GM19193 (cell line): ENCODE data around the gene MBD5.

Experiments used
- POLR2A ChIP-seq: IDR thresholded peaks from 4 replicates; pipeline ENCODE4 v1.6.1; 2011; ENCODE audit not compliant: insufficient read depth, insufficient read length; ENCODE audit errors: extremely low read depth

MBD5 gene

DNA sequence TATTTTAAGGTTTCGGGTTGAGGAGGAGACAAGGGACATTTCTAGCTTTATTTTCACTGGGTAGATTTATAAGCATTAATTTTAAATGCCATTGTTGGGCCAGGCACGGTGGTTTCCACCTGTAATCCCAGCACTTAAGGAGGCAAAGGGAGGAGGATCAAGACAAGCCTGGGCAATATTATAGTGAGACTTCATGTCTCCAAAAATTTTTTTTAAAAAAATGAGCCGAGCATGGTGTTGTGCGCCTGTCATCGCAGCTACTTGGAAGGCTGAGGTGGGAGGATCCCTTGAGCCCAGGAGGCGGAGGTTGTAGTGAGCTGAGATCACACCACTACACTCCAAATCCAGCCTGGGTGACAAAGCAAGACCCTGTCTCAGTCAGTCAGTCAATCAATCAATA is 45.0 kb downstream of the MBD5 start:
- no peak for TF ChIP-seq POLR2A

DNA sequence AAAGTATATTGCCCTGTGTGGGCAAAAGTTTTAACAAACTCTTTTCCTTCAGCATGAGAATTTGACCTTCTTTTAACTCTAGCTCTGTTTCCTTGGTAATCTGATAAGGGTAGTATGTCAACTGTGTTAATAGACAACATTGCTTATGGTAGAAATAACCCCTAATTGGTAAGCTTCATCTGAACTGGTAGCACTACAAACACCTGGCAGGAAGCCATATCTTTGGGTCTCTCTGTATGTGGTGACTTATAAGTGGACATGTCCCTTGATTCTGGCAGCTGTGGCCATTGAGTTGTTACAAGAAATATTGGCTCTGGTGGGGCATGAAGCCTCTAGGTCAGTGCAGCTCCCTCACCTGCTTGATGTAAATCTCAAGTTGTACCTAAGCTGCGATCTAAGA is 46.9 kb downstream of the MBD5 start:
- TF ChIP-seq POLR2A: no peak

DNA sequence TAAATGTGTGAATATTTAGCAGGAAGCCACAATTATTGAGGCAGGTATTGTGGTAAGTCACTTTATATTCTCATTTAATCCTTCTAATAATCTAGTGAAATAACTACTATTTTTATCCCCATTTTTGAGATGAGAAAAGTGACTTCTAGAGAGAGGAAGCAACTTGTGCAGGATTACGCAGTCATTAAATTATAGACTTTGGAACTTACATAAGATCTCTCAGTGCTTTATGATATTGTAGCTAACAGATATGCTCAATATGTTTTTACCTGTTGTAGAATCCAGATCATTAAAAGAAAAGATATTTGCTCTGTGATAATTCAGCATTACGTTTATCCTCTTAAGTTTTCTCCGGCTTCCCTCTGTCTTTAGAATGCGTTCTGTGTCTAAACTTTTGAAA is 50.5 kb downstream of the MBD5 start:
- no peak for TF ChIP-seq POLR2A

DNA sequence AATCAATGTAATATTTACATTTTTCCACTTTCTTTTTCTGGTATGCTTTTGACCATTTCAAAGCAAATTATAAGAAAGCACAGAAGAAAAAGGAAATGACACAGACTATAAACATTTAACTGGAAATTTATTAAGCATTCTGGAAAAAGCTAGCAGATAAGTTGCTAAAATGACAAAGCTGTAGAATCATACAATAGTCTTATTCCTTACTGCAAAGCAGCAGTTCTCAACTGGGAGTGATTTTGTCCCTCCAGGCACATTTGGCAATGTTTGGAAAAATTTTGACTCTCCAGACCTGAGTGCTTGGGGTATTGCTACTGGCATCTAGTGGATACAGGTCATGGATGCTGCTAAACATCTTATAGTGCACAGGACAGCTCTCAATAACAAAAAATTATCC is 75.1 kb downstream of the MBD5 start:
- TF ChIP-seq POLR2A: no peak

DNA sequence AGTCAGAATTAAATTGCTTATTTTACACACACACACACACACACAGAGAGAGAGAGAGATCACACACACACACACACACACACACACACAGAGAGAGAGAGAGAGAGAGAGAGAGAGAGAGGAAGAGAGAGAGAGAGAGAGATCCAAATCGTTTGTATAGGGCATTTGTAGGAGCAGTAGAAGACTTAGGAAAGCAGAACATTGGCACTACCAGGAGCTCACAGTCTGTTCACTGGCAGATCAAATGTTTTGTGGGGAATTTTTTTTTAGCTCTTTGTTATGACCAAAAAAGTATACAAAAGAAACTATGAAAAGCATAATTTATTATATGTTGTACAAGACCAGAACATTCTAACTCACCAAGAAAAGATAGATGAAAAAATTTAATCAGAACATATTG is 81.8 kb downstream of the MBD5 start:
- no peak for TF ChIP-seq POLR2A

DNA sequence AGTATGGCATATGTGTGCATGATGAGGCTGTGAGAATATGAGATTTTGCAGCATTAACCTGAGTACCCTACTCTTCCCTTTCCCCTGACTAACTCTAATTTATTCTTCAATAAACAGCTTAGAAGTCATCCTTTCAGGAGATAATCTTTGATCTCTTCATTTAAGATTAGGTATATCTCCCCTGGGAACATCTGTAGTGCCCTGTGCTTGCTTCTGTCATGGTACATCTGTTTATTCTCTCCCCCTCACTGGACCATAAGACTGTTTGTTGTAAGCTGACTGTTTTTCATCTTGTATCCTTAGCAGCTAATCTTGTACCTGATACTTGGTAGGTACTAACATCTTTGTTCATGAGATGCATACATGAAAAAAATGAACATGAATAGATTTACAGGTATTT is 83.1 kb downstream of the MBD5 start:
- no peak for TF ChIP-seq POLR2A

DNA sequence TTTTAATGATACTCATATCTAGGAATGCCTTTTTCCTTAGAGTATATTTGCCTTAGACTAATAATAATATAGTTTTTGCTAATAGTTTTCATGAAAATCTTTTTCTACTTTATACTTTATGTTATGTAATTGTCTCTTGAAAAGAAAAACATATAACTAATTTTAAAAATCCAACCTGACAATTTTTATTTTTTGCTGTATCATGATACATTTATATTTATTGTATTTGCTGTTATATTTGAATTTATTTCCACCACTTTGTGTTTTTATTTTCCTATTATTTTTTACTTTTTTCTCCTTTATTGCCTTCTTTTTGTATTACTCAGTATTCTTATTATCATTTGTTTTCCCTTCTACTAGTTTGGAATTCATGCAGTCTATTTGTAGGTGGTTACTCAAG is 85.4 kb downstream of the MBD5 start:
- no peak for TF ChIP-seq POLR2A

DNA sequence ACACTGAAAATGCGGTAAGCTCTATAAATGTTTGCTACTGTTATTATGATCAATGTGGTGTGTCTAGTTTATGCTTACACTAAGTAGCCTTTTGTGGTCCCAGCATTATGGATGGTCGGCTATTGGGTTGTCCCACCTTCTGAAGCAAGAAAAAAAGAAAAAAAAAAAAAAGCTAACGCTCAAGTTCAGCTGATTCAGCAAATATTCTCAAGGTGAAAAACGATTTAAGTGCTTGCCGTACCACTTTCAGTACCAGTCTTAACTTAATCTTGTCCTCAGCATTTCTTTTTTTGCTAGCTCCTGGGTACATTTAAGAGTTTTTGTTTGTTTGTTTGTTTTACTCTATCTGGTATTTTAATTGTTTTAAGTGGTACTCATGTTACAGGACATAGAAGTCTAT is 87.5 kb downstream of the MBD5 start:
- no peak for TF ChIP-seq POLR2A

DNA sequence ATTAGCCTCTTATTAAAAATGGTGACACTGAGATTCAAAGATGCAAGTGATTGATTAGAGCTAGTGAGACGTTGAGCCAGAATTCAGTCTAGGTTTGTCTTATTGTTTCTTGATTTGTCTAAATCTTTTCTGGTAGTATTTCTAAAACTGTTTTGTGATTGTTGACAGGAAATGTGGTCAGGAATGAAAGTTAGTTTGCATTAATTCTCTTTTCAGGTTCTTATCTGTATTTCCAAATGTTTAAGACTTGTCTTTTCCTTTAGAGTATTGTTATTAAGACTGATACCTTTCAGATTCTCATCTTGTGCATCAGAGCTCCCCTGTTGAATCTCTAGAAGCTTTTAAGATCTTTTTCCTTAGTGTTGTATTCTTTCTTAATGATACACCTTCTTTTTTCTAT is 89.3 kb downstream of the MBD5 start:
- no peak for TF ChIP-seq POLR2A

DNA sequence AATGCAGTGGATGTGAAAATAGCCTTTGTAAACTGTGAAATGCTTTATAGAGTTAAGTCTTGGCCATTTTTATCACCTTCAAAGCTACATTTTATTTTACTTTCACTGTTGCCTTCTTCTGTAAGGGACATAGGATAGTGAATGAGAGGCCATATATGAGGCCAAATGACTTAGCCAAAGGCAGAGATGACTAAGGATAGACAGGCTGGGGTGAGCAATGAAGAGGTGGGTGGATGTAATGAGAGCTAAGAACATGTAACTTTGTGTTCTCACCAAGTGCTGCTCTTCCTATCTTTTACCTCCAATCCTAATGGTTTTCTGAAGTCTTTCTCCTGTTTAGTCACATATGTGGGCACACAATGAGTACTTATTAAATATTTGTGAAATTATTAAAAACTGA is 101.9 kb downstream of the MBD5 start:
- no peak for TF ChIP-seq POLR2A

DNA sequence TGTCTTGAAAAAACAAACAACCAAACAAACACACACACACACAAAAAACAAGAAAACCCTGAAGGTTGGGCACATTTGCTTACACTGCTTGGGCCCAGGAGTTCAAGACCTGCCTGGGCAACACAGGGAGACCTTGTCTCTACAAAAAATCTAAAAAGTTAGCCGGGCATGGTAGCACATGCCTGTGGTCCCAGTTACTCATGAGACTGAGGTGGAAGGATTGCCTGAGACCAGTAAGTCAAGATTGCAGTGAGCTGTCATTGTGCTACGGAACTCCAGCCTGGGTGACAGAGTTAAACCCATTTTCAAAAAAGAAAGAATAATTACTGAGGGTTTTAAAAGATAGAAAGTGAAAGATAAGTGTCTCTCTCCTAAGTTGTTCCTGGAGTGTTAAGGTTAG is 103.4 kb downstream of the MBD5 start:
- no peak for TF ChIP-seq POLR2A

DNA sequence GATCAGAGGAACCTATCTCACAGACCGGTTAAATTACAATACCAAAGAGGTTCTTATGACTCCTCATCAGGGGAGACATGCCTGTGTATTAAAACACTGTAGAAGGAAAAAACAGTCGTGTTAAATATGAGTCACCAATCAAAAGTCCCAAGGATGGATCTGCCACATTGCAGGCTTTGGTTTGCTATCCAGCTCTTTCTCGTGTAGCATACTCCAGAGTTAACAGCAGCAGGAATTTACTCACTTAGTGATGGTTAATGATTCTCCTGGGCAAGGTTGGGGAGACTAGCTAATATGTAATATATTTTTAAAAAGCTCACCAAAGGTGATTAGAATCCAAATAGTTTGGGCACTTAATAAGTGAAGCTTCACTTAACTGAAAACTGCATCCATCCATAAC is 109.7 kb downstream of the MBD5 start:
- no peak for TF ChIP-seq POLR2A

DNA sequence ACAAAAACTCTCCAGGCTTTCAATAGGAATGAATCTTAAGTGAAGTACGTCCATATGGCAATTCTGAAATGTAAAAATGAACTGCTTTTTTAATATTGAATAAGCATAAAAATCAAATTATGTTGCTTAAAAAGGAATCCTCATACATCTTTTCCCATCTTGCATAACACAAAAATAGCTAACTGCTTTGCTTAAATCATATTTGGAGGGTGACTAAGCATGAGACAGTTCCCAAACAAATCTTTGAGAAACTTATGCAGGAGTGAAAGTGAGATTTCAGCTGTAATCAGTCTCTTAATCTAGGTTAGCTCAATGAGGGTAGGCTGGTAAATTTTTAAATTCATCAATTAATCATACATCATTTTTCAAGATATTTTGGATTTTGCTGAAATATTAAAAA is 111.5 kb downstream of the MBD5 start:
- no peak for TF ChIP-seq POLR2A

DNA sequence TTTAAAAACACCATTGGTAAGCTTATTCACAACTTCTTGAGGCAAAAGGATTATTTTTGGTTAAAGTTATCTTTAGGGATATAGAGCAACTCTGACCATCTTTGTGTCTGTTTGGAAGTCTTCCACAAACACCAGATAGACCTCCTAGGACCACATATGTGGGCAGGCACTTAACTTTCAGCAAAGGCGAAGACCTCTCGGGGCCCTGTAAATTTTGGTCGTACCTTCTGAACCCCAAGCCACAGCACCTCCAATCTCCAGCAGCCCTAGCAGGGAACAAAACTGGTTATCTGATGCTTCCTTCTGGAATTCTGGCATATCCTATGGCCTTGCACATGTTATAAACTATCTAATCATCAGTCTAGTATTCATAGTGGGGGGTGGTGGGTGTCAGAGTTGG is 114.8 kb downstream of the MBD5 start:
- TF ChIP-seq POLR2A: no peak

DNA sequence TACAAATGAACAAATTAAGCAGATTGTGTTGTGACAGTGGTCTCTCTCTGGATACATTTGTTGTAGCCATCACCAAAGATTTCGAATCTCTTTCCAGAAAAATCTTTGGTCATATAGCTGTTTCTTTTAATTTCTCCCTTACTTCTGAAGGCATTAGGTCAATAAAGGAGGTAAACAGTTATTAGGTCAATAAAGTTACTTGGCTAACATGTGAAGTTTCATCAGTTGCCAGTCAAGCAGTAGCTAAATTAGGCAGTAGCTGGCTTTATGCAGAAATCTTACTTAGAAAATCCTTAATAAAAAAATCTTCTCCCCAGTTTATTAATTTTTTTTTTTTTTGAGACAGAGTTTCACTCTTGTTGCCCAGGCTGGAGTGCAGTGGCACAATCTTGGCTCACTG is 115.5 kb downstream of the MBD5 start:
- no peak for TF ChIP-seq POLR2A

DNA sequence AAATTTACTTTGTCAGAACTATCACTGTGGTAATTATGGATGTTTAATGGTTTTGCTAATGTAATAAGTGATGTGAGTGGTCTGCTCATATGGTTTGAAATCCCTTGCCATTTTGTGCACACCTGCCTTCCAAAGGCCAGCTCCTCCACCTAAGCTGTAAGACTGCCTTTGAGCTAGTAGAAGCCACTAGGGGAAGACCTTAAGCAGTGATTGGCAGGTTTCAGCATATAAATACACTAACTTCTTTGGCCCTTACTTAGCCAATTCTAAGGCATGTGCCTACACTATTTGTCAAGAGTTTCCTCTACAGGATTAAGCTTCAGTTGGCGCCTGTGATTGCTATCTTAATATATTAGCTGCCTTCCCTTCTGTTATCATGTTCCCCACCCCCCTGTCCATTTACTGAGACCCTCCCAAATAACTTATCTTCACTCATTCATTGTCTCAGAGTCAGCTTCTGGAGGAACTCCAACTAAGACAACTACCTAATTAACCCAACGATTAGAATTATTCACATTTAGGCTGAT is 141.1 kb downstream of the MBD5 start:
- no peak for TF ChIP-seq POLR2A

DNA sequence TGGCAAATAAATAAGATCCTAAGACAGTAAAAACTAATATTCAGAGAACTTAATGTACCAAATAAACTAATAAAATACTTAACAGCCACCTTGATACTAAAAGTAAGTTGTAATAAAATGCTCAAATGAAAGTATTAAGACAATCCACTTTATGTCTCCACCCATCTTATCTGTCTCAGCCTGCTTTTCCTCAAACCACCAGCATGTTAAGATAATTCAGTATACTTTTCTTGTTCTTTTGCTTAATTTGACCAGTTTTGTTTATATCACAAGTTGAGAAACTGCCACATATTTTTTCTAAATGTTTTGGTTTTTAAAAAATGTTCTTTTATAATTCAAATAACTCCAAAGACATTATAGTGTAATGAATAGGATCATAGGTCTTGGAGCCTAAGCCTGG is 142.0 kb downstream of the MBD5 start:
- no peak for TF ChIP-seq POLR2A

DNA sequence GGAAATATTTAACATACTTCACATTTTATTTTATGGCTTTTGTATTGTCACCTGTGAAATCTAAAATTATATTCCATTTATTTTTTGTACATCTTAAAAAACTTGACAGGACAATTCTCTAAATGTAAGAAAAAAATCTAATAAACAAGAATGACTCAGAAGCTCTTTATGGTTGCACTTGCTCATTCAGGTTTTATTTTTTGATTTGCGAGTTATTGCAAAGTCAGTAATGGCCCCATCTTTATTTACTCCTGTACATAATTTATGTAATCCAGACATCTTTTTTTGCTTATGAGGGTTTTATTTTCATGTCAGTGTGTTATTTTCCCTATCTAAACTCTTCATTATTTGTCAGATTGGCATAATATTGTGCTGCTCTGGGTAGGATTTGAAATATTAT is 145.1 kb downstream of the MBD5 start:
- no peak for TF ChIP-seq POLR2A

DNA sequence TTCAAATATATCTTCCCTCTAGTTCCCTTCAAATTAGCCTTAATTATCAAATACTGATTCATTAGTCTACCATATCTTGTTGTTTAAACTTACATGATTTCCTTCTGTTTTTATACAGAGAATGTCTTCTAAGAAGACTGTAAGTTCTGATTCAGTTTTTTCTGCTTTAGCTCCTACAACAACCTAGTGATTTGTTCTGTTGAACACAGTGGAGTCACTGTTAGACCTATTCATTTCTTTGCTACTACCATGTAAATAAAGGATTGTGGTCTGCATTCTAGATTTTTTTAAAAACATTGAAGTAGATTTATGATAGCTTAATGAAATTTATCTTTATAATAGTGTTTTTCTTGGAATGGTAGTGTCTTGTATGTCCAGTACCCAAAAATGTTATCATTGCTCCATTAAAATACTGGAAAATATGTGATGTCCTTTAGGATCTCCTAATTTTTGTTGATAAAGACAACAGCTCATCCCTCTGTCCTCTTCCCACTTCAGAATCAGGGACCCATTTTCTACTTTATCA is 146.4 kb downstream of the MBD5 start:
- no peak for TF ChIP-seq POLR2A

DNA sequence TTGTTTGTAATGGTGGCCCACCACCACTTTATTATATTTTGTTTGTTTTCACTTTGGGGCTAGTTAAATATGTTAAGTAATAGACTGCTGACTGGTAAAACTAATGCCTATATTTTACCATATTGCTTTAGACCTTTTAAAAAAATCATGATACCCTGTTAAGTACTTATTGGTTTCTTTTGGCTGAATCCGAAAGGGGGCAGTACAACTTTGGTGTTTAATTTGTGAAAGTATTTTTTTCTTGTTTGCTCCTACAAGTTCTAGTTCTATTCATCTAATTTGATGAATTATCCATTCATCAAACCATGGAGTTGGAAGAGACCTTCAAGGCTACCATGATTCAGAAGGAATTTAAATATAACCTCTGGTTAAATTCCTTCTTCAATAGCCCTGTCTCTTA is 147.0 kb downstream of the MBD5 start:
- no peak for TF ChIP-seq POLR2A
